ENCODE results near the gene FCRL1. TPM values are rescaled to one million over a fixed set of nuclear protein-coding genes. Genes with fewer than 3 reads are reported as not detected.

FCRL1 gene
- total and polyA plus RNA-seq, 2 of the 8 experiments (the other 6 are each of a cell fraction or from before 2014, with no cell fraction given), result not detected

- TF ChIP-seq ATF2 (IDR thresholded peaks at IDR 0.05; ENCODE audit: low read length) (no peak), POU5F1 (IDR thresholded peaks at IDR 0.05; ENCODE audit: low read depth, low read length) (no peak), BCL11A (IDR thresholded peaks at IDR 0.05; ENCODE audit: low read depth in 2 of 2, low read length in 2 of 2) (no peak), CHD7 (IDR thresholded peaks at IDR 0.05; ENCODE audit: insufficient replicate concordance, low read length) (no peak), CTBP2 (IDR thresholded peaks at IDR 0.05; ENCODE audit: borderline replicate concordance, insufficient read depth, insufficient read length, low read length) (no peak), EP300 (IDR thresholded peaks at IDR 0.05; ENCODE audit: borderline replicate concordance in 1 of 2, low read depth in 2 of 2, low read length in 2 of 2) (no peak)
- TF ChIP-seq, protein P1, sequence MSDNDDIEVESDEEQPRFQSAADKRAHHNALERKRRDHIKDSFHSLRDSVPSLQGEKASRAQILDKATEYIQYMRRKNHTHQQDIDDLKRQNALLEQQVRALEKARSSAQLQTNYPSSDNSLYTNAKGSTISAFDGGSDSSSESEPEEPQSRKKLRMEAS (IDR thresholded peaks at IDR 0.05), result no peak
Measured at GRCh38 chr1:157798211-157798610, 21.7 kb downstream of the FCRL1 start (continued).

Data from H1 (cell line).